ENCODE measurements around the gene KMT2E. TPM values are rescaled to one million over a fixed set of nuclear protein-coding genes. Genes with fewer than 3 reads are reported as not detected.

KMT2E gene
- total RNA-seq, 1 donor from 2014 or later = 109 TPM

DNA sequence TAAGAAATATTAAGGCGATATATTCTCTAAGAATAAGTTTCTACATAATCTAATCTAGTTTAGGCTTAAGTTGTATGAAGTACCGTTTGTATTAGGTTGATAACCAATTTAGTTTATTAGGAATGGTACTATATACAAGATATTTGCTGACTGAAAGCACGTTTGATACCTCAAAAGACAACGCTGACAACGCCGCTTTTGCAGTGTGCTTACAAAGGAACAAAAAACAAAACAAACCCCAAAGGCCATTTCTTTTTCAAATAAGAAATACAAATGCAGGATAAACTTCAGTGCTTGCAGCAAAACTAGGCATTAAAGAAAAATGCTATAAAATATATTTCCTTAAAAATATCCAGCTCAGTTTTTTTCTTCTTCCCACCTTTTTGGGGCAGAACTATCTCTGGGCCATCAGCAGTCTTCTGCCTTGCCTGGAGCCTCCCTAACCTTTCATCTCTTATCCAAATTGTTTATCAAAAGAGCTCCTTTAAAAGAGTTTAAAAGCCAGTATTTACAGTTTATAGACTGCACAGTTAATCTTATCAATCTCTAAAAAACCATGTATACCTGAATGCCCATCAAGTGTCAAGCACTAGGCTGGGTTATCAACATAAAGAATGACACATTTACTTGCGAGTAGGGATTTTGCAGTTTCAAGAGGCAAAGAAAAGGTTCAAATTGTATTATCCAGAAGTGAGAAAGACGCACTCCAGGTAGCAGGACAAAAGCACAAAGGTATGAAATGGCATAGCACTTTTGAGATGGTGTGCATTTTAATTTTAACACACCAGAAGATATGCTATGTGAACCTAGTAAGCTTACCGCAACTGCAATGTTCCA is 4.1 kb upstream of the KMT2E start:
- Mint-ChIP-seq H3K27ac (peak overlapping the region; percentile 100), H3K4me3 (peak overlapping the region; percentile 100), H3K9me3 (no peaks in the 10 kb centered on the region), H3K27me3 (ENCODE audit: low read depth) (no peaks in the 10 kb centered on the region), H3K36me3 (peaks cover 3% of the 10 kb centered on the region), H3K4me1 (peaks cover 45% of the 10 kb centered on the region)
- no peak for DNase-seq (ENCODE audit: low spot score in 2 of 2, unreplicated experiment in 2 of 2)
- TF ChIP-seq, protein P1, sequence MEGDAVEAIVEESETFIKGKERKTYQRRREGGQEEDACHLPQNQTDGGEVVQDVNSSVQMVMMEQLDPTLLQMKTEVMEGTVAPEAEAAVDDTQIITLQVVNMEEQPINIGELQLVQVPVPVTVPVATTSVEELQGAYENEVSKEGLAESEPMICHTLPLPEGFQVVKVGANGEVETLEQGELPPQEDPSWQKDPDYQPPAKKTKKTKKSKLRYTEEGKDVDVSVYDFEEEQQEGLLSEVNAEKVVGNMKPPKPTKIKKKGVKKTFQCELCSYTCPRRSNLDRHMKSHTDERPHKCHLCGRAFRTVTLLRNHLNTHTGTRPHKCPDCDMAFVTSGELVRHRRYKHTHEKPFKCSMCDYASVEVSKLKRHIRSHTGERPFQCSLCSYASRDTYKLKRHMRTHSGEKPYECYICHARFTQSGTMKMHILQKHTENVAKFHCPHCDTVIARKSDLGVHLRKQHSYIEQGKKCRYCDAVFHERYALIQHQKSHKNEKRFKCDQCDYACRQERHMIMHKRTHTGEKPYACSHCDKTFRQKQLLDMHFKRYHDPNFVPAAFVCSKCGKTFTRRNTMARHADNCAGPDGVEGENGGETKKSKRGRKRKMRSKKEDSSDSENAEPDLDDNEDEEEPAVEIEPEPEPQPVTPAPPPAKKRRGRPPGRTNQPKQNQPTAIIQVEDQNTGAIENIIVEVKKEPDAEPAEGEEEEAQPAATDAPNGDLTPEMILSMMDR (IDR thresholded peaks at IDR 0.05; ENCODE audit: unreplicated experiment) = no peak

DNA sequence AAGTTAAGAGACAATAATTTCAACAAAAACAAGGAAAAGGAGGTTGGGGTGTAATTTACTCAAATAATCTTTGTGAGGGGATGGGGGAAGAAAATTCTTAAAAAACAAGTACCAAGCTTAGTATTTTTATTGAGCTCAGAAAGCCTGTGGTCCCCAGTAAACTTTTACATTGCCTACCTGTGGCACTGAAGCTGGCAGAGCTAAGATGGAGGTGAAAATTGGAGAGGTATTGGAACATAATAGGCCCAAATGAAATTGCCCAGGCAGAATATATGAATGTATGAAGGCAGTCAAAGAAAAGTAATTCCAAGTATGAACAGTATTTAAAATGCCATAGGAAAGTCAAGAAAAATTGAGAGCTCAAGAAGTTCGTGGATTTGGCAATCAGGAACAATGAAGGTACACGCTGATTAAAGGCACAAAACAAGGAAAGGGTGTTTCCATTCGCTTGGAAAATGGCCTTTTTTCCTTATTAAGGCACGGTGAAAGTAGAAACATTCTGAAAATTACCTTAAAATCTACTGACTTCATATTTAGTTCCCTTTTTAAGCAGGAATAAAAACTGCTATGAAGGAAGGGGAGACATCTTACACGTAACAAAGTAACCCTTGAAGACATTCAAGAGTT is 3.4 kb upstream of the KMT2E start:
- no peak for DNase-seq (ENCODE audit: low spot score in 2 of 2, unreplicated experiment in 2 of 2)
- Mint-ChIP-seq H3K27ac (peak overlapping the region; percentile 100), H3K4me3 (peak overlapping the region; percentile 100), H3K9me3 (no peaks in the 10 kb centered on the region), H3K36me3 (no peaks in the 10 kb centered on the region), H3K27me3 (ENCODE audit: low read depth) (no peaks in the 10 kb centered on the region), H3K4me1 (peaks cover 42% of the 10 kb centered on the region)
- TF ChIP-seq, protein P1 (IDR thresholded peaks at IDR 0.05; ENCODE audit: unreplicated experiment) = no peak

DNA sequence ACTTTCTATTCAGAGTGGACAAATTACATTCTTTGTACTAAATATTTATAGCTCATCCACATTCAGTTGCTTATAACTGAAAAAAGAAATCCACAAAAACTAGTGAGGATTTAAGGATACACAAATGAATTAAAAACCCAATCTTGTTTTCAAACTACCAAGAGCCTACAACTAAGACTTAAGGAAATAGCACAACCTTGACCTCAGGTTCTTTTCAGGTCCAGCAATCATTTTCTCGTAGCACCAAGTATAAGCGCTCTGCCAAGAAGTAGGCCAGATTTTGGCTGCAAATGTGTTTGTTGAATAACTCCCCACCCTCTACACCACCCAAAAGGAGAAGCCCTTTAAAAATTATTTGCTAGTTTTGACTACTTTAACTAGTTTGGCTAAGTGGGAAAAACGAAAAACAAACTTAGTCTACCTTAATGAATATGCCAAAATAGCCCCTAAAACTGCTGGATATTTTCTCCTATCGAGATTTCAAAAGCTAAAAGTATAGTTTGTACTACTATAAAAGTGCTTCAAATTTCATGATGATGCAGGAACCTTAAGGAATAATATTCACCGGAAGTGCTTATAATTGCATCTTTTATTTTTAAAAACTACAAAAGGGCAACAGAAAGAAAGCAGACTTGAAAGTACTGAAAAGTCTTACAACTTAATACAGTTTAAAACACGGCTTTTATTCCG is 2.7 kb upstream of the KMT2E start:
- Mint-ChIP-seq H3K36me3 (no peaks in the 10 kb centered on the region), H3K9me3 (no peaks in the 10 kb centered on the region)
- TF ChIP-seq, protein P1 (IDR thresholded peaks at IDR 0.05; ENCODE audit: unreplicated experiment) = no peak

DNA sequence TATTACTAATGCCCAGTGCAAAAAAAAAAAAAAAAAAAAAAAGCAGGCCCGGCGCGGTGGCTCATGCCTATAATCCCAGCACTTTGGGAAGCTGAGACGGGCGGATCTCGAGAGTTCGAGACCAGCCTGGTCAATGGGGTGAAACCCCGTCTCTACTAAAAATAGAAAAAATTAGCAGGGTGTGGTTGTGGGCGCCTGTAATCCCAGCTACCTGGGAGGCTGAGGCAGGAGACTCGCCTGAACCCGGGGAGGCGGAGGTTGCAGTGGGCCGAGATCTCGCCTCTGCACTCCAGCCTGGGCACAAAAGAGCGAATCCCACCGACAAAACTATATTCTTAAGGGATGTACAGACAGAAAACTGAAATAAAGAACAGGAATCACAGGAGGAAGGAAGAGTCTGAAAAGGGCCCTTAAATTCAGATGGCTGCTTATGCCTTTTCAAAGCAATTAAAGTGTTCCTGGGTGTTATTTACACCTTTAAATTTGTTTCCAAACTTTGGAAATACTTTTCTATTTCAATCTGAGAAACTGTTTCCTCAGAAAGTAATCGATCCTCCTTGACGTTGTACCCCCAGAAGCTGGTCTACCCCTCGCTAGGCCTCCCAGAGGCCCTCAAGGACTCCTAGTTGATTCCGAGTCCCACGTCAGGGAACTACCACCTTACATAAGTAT is 2.0 kb upstream of the KMT2E start:
- H3K4me1 Mint-ChIP-seq = peaks cover 40% of the 10 kb centered on the region
- H3K36me3 Mint-ChIP-seq = no peaks in the 10 kb centered on the region
- TF ChIP-seq, protein P1 (IDR thresholded peaks at IDR 0.05; ENCODE audit: unreplicated experiment) = no peak
- DNase-seq (ENCODE audit: low spot score in 2 of 2, unreplicated experiment in 2 of 2) = no peak
- no peaks in the 10 kb centered on the region for H3K27me3 Mint-ChIP-seq (ENCODE audit: low read depth)
- H3K9me3 Mint-ChIP-seq = no peaks in the 10 kb centered on the region
- peak overlapping the region; percentile 100 for H3K4me3 Mint-ChIP-seq
- H3K27ac Mint-ChIP-seq = peak overlapping the region; percentile 100

More for the DNA sequence above, 2.7 kb upstream of the KMT2E start:
- Mint-ChIP-seq H3K27me3 (ENCODE audit: low read depth) (no peaks in the 10 kb centered on the region), H3K4me1 (peaks cover 39% of the 10 kb centered on the region), H3K4me3 (peak overlapping the region; percentile 100), H3K27ac (peak overlapping the region; percentile 100)
- DNase-seq (ENCODE audit: low spot score in 2 of 2, unreplicated experiment in 2 of 2) = no peak

DNA sequence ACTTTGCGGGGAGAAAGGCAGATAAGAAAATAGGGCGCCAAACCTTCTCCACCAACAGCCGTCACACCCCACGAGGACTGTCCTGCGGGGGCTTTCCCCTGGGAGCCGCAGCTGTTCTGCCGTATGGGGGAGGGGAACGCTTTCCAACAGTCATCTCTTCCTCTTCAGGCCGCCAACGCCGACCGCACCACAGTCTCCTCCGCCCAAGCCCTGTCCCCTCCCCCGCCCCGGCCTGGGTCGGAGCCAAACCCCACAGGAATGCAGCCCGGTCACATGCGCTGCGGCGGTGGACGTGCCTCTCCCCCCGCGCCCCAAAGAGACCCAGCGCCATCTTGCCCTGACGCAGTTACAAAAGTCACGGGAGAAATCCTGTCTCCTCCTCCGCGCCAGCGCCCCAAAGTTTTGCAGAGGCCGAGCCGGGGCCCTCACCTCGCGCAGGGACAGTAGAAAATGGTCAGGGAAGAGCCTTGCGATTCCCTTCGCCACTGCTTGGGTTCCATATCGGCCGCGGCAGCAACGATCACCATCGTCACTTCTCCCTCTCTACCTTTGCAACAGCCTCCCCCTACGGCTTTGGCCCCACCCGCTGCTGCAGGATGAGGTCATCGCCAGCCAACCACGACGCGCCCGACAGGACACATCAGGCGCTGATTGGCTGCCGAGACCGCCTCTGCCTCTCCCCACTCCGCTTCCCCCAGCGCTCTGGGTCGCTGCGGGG is 1.3 kb upstream of the KMT2E start:
- Mint-ChIP-seq H3K4me1 (peaks cover 43% of the 10 kb centered on the region), H3K4me3 (peak overlapping the region; percentile 100), H3K9me3 (no peaks in the 10 kb centered on the region), H3K27ac (peak overlapping the region; percentile 100), H3K36me3 (no peaks in the 10 kb centered on the region), H3K27me3 (ENCODE audit: low read depth) (no peaks in the 10 kb centered on the region)
- peak; percentile 97 to 100 for DNase-seq (ENCODE audit: low spot score in 2 of 2, unreplicated experiment in 2 of 2)
- TF ChIP-seq, protein P1 (IDR thresholded peaks at IDR 0.05; ENCODE audit: unreplicated experiment) = no peak
